Measurements from ENCODE around the gene PRPF19. TPM values are rescaled to one million over a fixed set of nuclear protein-coding genes. Genes with fewer than 3 reads are reported as not detected.

PRPF19 gene
- total RNA-seq, 1 experiment from 2014 or later: 160 TPM

GRCh38 chr11:60847896-60848295, 58.5 kb downstream of the PRPF19 start:
- peaks cover 15% of the 10 kb centered on the region for H4K20me1 ChIP-seq (ENCODE audit: insufficient read depth)
- no peak overlapping the region for H3K4me3 ChIP-seq
- no peak overlapping the region for H3K27ac ChIP-seq
- ChIA-PET POLR2A (ENCODE audit: unreplicated experiment) (no interaction called here), CTCF (no interaction called here)
- peaks cover 18% of the 10 kb centered on the region for H3K4me1 ChIP-seq (replicated peaks; ENCODE audit: insufficient read depth)
- H3K9me2 ChIP-seq (ENCODE audit: insufficient read depth): no peaks in the 10 kb centered on the region
- intact Hi-C loops (cut with micrococcal nuclease; ENCODE audit: unreplicated experiment): no loop called here
- DNase-seq: no peak
- peaks cover 28% of the 10 kb centered on the region for H3K36me3 ChIP-seq (ENCODE audit: low read depth)
- H3K4me2 ChIP-seq: no peak overlapping the region
- no TSS peak for BruUV-seq (replicated peaks)
- no peaks in the 10 kb centered on the region for H3F3A ChIP-seq (ENCODE audit: insufficient read depth, low read depth)
- no peak overlapping the region for H2AFZ ChIP-seq
- peaks cover 28% of the 10 kb centered on the region for H3K79me2 ChIP-seq (ENCODE audit: low read depth)
- no peaks in the 10 kb centered on the region for H3K27me3 ChIP-seq (ENCODE audit: insufficient read depth, low read depth)
- H3K9me3 ChIP-seq (ENCODE audit: insufficient read depth, low read depth): no peaks in the 10 kb centered on the region
- TF ChIP-seq EZH2 (IDR thresholded peaks at IDR 0.05; ENCODE audit: low read depth) (no peak), CTCF (conservative IDR thresholded peaks at IDR 0.05) (no peak)

- Histone ChIP-seq H3K4me3 (no peak overlapping the region), H3K36me3 (ENCODE audit: low read depth) (peaks cover 28% of the 10 kb centered on the region), H3K4me2 (no peak overlapping the region), H3F3A (ENCODE audit: insufficient read depth, low read depth) (no peaks in the 10 kb centered on the region), H3K79me2 (ENCODE audit: low read depth) (peaks cover 34% of the 10 kb centered on the region), H3K9me3 (ENCODE audit: insufficient read depth, low read depth) (no peaks in the 10 kb centered on the region), H3K4me1 (replicated peaks; ENCODE audit: insufficient read depth) (peaks cover 18% of the 10 kb centered on the region), H3K27ac (no peak overlapping the region), H3K27me3 (ENCODE audit: insufficient read depth, low read depth) (no peaks in the 10 kb centered on the region), H2AFZ (no peak overlapping the region), H3K9me2 (ENCODE audit: insufficient read depth) (no peaks in the 10 kb centered on the region), H4K20me1 (ENCODE audit: insufficient read depth) (peaks cover 15% of the 10 kb centered on the region)
- TF ChIP-seq EZH2 (IDR thresholded peaks at IDR 0.05; ENCODE audit: low read depth) (no peak), CTCF (conservative IDR thresholded peaks at IDR 0.05) (no peak)
- intact Hi-C loops (cut with micrococcal nuclease; ENCODE audit: unreplicated experiment): no loop called here
- no TSS peak for BruUV-seq (replicated peaks)
- ChIA-PET POLR2A (ENCODE audit: unreplicated experiment) (no interaction called here), CTCF (no interaction called here)
- no peak for DNase-seq
Measured at GRCh38 chr11:60847281-60847680, 59.1 kb downstream of the PRPF19 start.

GRCh38 chr11:60845338-60845737, 61.0 kb downstream of the PRPF19 start:
- no TSS peak for BruUV-seq (replicated peaks)
- Histone ChIP-seq H3K36me3 (ENCODE audit: low read depth) (peaks cover 20% of the 10 kb centered on the region), H4K20me1 (ENCODE audit: insufficient read depth) (peaks cover 15% of the 10 kb centered on the region), H3K4me1 (replicated peaks; ENCODE audit: insufficient read depth) (peaks cover 18% of the 10 kb centered on the region), H2AFZ (no peak overlapping the region), H3K9me2 (ENCODE audit: insufficient read depth) (no peaks in the 10 kb centered on the region), H3K4me2 (no peak overlapping the region; the same call in none of the 2 replicates), H3K4me3 (no peak overlapping the region), H3K27ac (no peak overlapping the region), H3K79me2 (ENCODE audit: low read depth) (peaks cover 37% of the 10 kb centered on the region), H3K9me3 (ENCODE audit: insufficient read depth, low read depth) (no peaks in the 10 kb centered on the region), H3F3A (ENCODE audit: insufficient read depth, low read depth) (no peaks in the 10 kb centered on the region; the same call in 1 of the 2 replicates), H3K27me3 (ENCODE audit: insufficient read depth, low read depth) (no peaks in the 10 kb centered on the region)
- ChIA-PET POLR2A (ENCODE audit: unreplicated experiment) (no interaction called here), CTCF (no interaction called here)
- TF ChIP-seq CTCF (conservative IDR thresholded peaks at IDR 0.05): no peak
- TF ChIP-seq EZH2 (IDR thresholded peaks at IDR 0.05; ENCODE audit: low read depth): no peak
- intact Hi-C loops (cut with micrococcal nuclease; ENCODE audit: unreplicated experiment): no loop called here
- DNase-seq: no peak

All from PC-9 (cell line).